Stimulated activated CD4-positive, alpha-beta T cell treated with anti-CD3 and anti-CD28 coated beads, TNF-alpha, amount 100 ng/mL, for 48 hours (primary cell): ENCODE measurements around the gene MAP3K12.

Source experiments
- DNase-seq, 3 donors: peaks; one replicate each; pipeline ENCODE4 v3.0.0-alpha.2; 2020; ENCODE audit warnings: low read depth in 3 of 3

MAP3K12 gene

GRCh38 chr12:53510181-53510812 is 11.0 kb upstream of the MAP3K12 start:
- no peak for DNase-seq

DNA sequence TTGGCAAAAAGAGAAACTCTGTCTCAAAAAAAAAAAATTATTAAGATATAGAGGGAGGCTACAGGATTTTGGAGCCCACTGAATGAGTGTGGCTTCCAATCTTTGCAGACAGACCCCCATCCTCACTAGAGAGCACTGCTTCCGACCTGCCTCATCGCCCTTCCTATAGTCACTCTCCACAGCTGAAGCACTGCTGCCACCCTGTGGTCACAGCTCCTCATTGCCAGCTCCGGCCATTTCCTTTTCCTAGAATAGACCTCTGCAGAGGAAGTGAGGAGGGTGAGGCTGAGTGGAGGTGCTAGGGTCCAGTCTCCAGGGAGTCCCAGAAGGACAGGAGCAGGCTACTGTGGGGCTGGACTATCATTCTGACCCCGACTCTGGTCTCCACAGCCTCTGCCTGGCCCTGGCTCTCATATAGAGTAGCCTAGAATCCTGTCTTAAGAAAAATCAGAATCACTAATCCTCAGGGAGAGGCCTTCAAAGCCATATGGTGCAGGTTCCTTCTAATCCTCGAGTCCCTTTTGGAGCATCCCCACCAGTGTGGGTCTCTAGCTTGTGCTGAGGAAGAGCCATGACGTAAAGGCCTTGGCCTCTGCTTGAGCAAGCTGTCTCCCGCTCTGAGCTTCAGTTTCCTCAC is 9.4 kb upstream of the MAP3K12 start:
- peak; percentile 72 to 78 (median 73) for DNase-seq

- DNase-seq: no peak
Observed at GRCh38 chr12:53507603-53507885, 8.3 kb upstream of the MAP3K12 start.

- no peak for DNase-seq
Observed at GRCh38 chr12:53506881-53507602, 7.8 kb upstream of the MAP3K12 start, which contains the start of gene NPFF. Gene NPFF (minus strand): TSS chr12:53507484. CDS start chr12:53507474, 10 bp downstream.

- DNase-seq: no peak
Observed at GRCh38 chr12:53506450-53506785, 7.2 kb upstream of the MAP3K12 start.

GRCh38 chr12:53505555-53506449 is 6.5 kb upstream of the MAP3K12 start:
- DNase-seq: no peak

DNA sequence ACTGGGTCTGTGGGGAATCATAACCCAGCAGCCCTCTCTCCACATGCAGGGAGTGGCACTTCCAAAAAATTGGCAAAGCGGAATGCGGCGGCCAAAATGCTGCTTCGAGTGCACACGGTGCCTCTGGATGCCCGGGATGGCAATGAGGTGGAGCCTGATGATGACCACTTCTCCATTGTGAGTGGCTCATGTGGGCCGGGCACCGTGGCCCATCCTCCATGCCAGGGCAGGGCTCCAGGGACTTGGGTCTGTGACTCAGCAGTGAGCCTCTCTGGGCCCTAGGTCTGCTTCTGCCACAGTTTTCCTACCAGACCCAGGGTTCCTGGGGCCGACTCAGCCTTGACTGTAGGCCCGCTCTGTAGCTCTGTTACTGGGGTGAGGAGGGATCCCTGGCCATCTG is 5.8 kb upstream of the MAP3K12 start:
- no peak for DNase-seq

GRCh38 chr12:53504004-53504920 is 5.0 kb upstream of the MAP3K12 start:
- no peak for DNase-seq

- no peak for DNase-seq
Observed at GRCh38 chr12:53502983-53503728, 3.9 kb upstream of the MAP3K12 start.

DNA sequence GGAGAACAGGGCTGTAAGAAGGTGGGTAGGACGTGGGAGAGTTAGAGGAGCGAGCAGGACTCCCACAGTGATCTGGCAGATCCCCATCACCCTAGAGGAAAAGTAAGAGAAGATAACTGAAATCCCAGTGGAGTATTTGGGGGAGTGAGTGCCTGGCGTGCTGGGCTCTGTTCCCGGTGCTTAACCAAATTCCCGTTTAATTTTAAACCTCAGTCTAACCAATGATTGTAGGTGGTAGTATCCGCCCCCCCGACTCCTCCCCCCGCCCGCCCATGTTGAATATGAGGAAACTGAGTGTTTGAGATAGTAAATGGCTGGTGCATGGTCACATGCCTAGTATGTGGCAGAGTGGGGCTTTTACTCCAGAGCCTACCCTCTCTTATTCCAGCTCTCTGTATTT is 3.1 kb upstream of the MAP3K12 start:
- no peak for DNase-seq

DNA sequence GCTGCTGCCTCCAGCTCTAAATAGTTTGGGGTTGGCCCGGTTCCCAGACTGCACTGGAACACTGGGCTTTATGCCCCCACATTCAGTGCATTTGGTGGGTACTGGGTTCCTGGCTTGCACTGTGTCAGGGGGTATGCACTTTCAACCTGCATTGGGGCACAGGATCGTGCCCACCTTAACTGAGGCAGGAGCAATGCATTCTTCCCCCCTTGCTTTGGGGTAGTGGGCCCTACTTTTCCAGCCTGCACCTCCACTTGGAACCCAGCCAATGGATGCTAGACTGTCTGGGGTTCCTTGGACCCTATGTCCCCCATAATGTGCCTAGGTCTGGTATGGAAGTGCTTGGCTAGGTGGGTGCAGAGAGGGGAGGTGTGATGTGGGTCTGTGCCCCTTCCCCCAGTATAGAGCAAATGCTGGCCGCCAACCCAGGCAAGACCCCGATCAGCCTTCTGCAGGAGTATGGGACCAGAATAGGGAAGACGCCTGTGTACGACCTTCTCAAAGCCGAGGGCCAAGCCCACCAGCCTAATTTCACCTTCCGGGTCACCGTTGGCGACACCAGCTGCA is 2.4 kb upstream of the MAP3K12 start:
- no peak for DNase-seq

GRCh38 chr12:53500776-53501614 is 1.7 kb upstream of the MAP3K12 start, which contains the start of gene TARBP2:
Gene TARBP2 (plus strand): TSS chr12:53501283. CDS start chr12:53501409, 126 bp downstream.
- peak; percentile 89 to 97 (median 96) for DNase-seq

GRCh38 chr12:53500142-53500775 is 1.0 kb upstream of the MAP3K12 start:
- DNase-seq: no peak

DNA sequence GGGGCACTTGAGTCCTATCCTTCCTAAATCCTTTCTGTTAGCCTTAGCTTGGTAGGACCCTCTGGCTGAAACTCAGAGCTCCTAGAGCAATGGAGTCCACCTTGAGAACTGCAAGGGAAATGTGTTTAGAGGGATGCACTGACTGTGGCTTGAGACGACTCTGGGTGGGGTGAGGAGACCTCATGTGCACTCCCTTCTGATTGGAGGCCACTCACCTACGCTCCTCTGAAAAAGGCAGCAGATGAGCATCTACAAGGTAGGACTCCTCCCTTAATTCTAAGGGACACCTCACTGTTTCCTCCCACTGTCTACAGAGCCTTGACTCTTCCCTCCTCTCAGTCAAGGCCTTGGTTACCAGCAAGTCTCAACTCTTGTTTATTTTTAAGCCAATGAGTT is 1.0 kb downstream of the MAP3K12 start:
- no peak for DNase-seq

DNA sequence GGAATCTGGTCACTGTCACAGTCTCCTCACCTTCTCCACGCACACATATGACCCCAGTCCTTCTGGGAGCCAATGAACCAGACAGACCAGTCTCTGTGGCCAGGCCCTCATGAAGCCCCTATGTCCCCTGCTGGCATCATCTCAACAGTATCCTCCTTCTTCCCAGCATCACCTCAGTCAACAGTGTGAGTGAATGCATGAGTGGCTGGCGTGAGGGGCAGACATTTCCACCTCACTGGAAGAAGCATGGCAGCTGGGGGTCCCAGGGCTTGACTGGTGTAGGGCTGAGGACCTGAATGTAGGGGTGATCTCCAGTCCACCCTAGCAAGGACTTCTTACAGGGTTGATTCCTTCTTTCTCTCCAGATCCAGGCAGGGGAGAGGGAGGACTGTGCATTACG is 1.8 kb downstream of the MAP3K12 start:
- DNase-seq: no peak

GRCh38 chr12:53496752-53497032 is 2.6 kb downstream of the MAP3K12 start:
- no peak for DNase-seq

GRCh38 chr12:53495903-53496751 is 3.1 kb downstream of the MAP3K12 start:
- DNase-seq: no peak
